Upper lobe of left lung (tissue), 4 donors: ENCODE data around the gene LRP1-AS.

Experiments
- POLR2AphosphoS5 ChIP-seq, 2 donors: sonication (generic); formaldehyde crosslinking; IDR thresholded peaks; one replicate each; pipeline ENCODE4 v1.5.1; 2017; ENCODE audit warnings: antibody characterized with exemption in 2 of 2
- TF ChIP-seq, protein P1 (sequence below), 6 experiments: fragments of 450-650 bp in 4 of 6; fragments of 200-600 bp in 2 of 6; sonication (generic) in 2 of 6; IDR thresholded peaks; one replicate each; pipeline ENCODE4 v1.5.1; 2016 to 2019; ENCODE audit warnings: antibody characterized with exemption in 6 of 6

GRCh38 chr12:57195186-57195585, 47.8 kb upstream of the LRP1-AS start:
- TF ChIP-seq, protein P1, sequence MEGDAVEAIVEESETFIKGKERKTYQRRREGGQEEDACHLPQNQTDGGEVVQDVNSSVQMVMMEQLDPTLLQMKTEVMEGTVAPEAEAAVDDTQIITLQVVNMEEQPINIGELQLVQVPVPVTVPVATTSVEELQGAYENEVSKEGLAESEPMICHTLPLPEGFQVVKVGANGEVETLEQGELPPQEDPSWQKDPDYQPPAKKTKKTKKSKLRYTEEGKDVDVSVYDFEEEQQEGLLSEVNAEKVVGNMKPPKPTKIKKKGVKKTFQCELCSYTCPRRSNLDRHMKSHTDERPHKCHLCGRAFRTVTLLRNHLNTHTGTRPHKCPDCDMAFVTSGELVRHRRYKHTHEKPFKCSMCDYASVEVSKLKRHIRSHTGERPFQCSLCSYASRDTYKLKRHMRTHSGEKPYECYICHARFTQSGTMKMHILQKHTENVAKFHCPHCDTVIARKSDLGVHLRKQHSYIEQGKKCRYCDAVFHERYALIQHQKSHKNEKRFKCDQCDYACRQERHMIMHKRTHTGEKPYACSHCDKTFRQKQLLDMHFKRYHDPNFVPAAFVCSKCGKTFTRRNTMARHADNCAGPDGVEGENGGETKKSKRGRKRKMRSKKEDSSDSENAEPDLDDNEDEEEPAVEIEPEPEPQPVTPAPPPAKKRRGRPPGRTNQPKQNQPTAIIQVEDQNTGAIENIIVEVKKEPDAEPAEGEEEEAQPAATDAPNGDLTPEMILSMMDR (IDR thresholded peaks at IDR 0.05) = no peak
- no peak for TF ChIP-seq POLR2AphosphoS5 (IDR thresholded peaks at IDR 0.05)
